WTC11 (cell line): Measurements from ENCODE around the gene IFNE.

Experiments
- ELF4 ChIP-seq: sonication (generic); formaldehyde crosslinking; IDR thresholded peaks from 2 replicates; pipeline ENCODE4 v1.8.1; 2022; ENCODE audit warnings: low read depth, mild to moderate bottlenecking, moderate library complexity, missing genetic modification reagents
- IRF2 ChIP-seq: sonication (generic); formaldehyde crosslinking; IDR thresholded peaks from 2 replicates; pipeline ENCODE4 v1.8.0; 2022; ENCODE audit warnings: low read depth, missing genetic modification reagents, borderline replicate concordance
- NFYB ChIP-seq: sonication (generic); formaldehyde crosslinking; conservative IDR thresholded peaks from 2 replicates; pipeline ENCODE4 v1.8.0; 2022; ENCODE audit warnings: low read depth, missing genetic modification reagents
- SP1 ChIP-seq: sonication (generic); formaldehyde crosslinking; conservative IDR thresholded peaks from 2 replicates; pipeline ENCODE4 v1.8.1; 2022; ENCODE audit warnings: missing genetic modification reagents
- TF ChIP-seq, protein P1 (sequence below): fragments of 200-600 bp; IDR thresholded peaks from 2 replicates; pipeline ENCODE4 v1.8.0; 2022; ENCODE audit warnings: antibody characterized with exemption
- TF ChIP-seq, protein P2 (sequence below): sonication (generic); formaldehyde crosslinking; IDR thresholded peaks from 2 replicates; pipeline ENCODE4 v1.8.1; 2023; ENCODE audit warnings: mild to moderate bottlenecking, moderate library complexity, missing genetic modification reagents
- TF ChIP-seq, protein P3 (sequence below): sonication (generic); formaldehyde crosslinking; IDR thresholded peaks from 2 replicates; pipeline ENCODE4 v1.8.1; 2022; ENCODE audit warnings: missing genetic modification reagents, borderline replicate concordance
- TF ChIP-seq, protein P4 (sequence below): sonication (generic); formaldehyde crosslinking; IDR thresholded peaks from 2 replicates; pipeline ENCODE4 v1.8.1; 2023; ENCODE audit warnings: mild to moderate bottlenecking, missing genetic modification reagents
- TF ChIP-seq, protein P5 (sequence below): sonication (generic); formaldehyde crosslinking; IDR thresholded peaks from 2 replicates; pipeline ENCODE4 v1.8.1; 2022; ENCODE audit warnings: low read depth, missing genetic modification reagents, borderline replicate concordance
- TF ChIP-seq, protein P6 (sequence below): sonication (generic); formaldehyde crosslinking; IDR thresholded peaks from 2 replicates; pipeline ENCODE4 v1.8.0; 2022; ENCODE audit warnings: mild to moderate bottlenecking, missing genetic modification reagents
- TF ChIP-seq, protein P7 (sequence below): sonication (generic); formaldehyde crosslinking; IDR thresholded peaks from 2 replicates; pipeline ENCODE4 v1.8.0; 2022; ENCODE audit warnings: mild to moderate bottlenecking, missing genetic modification reagents

DNA sequence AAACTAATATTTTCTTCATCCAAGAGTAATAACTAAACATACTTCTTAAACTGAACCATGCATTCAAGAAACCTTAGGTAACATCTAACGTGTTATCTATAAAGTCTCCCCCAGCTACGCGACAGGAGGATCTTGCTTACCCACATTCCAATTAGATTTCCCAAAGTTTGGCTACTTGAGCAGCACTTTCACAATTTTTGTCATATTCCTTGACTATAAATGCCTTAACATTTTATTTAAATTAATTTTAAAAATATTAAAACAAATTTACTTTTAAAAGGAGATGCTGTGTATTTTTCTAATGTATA is 25.3 kb upstream of the IFNE start:
- TF ChIP-seq, protein P1, sequence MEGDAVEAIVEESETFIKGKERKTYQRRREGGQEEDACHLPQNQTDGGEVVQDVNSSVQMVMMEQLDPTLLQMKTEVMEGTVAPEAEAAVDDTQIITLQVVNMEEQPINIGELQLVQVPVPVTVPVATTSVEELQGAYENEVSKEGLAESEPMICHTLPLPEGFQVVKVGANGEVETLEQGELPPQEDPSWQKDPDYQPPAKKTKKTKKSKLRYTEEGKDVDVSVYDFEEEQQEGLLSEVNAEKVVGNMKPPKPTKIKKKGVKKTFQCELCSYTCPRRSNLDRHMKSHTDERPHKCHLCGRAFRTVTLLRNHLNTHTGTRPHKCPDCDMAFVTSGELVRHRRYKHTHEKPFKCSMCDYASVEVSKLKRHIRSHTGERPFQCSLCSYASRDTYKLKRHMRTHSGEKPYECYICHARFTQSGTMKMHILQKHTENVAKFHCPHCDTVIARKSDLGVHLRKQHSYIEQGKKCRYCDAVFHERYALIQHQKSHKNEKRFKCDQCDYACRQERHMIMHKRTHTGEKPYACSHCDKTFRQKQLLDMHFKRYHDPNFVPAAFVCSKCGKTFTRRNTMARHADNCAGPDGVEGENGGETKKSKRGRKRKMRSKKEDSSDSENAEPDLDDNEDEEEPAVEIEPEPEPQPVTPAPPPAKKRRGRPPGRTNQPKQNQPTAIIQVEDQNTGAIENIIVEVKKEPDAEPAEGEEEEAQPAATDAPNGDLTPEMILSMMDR: no peak
- TF ChIP-seq, protein P2, sequence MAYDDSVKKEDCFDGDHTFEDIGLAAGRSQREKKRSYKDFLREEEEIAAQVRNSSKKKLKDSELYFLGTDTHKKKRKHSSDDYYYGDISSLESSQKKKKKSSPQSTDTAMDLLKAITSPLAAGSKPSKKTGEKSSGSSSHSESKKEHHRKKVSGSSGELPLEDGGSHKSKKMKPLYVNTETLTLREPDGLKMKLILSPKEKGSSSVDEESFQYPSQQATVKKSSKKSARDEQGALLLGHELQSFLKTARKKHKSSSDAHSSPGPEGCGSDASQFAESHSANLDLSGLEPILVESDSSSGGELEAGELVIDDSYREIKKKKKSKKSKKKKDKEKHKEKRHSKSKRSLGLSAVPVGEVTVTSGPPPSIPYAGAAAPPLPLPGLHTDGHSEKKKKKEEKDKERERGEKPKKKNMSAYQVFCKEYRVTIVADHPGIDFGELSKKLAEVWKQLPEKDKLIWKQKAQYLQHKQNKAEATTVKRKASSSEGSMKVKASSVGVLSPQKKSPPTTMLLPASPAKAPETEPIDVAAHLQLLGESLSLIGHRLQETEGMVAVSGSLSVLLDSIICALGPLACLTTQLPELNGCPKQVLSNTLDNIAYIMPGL: no peak
- TF ChIP-seq NFYB (CRISPR knock-in tag): no peak
- TF ChIP-seq, protein P3, sequence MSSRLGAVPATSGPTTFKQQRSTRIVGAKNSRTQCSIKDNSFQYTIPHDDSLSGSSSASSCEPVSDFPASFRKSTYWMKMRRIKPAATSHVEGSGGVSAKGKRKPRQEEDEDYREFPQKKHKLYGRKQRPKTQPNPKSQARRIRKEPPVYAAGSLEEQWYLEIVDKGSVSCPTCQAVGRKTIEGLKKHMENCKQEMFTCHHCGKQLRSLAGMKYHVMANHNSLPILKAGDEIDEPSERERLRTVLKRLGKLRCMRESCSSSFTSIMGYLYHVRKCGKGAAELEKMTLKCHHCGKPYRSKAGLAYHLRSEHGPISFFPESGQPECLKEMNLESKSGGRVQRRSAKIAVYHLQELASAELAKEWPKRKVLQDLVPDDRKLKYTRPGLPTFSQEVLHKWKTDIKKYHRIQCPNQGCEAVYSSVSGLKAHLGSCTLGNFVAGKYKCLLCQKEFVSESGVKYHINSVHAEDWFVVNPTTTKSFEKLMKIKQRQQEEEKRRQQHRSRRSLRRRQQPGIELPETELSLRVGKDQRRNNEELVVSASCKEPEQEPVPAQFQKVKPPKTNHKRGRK (CRISPR knock-in tag): no peak
- TF ChIP-seq, protein P4, sequence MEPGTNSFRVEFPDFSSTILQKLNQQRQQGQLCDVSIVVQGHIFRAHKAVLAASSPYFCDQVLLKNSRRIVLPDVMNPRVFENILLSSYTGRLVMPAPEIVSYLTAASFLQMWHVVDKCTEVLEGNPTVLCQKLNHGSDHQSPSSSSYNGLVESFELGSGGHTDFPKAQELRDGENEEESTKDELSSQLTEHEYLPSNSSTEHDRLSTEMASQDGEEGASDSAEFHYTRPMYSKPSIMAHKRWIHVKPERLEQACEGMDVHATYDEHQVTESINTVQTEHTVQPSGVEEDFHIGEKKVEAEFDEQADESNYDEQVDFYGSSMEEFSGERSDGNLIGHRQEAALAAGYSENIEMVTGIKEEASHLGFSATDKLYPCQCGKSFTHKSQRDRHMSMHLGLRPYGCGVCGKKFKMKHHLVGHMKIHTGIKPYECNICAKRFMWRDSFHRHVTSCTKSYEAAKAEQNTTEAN: no peak
- TF ChIP-seq, protein P5, sequence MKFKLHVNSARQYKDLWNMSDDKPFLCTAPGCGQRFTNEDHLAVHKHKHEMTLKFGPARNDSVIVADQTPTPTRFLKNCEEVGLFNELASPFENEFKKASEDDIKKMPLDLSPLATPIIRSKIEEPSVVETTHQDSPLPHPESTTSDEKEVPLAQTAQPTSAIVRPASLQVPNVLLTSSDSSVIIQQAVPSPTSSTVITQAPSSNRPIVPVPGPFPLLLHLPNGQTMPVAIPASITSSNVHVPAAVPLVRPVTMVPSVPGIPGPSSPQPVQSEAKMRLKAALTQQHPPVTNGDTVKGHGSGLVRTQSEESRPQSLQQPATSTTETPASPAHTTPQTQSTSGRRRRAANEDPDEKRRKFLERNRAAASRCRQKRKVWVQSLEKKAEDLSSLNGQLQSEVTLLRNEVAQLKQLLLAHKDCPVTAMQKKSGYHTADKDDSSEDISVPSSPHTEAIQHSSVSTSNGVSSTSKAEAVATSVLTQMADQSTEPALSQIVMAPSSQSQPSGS (CRISPR knock-in tag): no peak
- no peak for TF ChIP-seq SP1 (CRISPR knock-in tag)
- TF ChIP-seq IRF2 (CRISPR knock-in tag): no peak
- TF ChIP-seq, protein P6, sequence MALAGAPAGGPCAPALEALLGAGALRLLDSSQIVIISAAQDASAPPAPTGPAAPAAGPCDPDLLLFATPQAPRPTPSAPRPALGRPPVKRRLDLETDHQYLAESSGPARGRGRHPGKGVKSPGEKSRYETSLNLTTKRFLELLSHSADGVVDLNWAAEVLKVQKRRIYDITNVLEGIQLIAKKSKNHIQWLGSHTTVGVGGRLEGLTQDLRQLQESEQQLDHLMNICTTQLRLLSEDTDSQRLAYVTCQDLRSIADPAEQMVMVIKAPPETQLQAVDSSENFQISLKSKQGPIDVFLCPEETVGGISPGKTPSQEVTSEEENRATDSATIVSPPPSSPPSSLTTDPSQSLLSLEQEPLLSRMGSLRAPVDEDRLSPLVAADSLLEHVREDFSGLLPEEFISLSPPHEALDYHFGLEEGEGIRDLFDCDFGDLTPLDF: no peak
- TF ChIP-seq ELF4: no peak
- TF ChIP-seq, protein P7, sequence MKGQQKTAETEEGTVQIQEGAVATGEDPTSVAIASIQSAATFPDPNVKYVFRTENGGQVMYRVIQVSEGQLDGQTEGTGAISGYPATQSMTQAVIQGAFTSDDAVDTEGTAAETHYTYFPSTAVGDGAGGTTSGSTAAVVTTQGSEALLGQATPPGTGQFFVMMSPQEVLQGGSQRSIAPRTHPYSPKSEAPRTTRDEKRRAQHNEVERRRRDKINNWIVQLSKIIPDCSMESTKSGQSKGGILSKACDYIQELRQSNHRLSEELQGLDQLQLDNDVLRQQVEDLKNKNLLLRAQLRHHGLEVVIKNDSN (CRISPR knock-in tag): no peak
